Iris pigment epithelial cell (primary cell): ENCODE results near the gene APOBEC3H.

ENCODE experiments used
- DNase-seq: peaks from one replicate; pipeline ENCODE4 v3.0.0-alpha.2; 2011; ENCODE audit warnings: low read depth

APOBEC3H gene

GRCh38 chr22:39135092-39135896, 38.2 kb downstream of the APOBEC3H start:
- DNase-seq, result peak; percentile 20

GRCh38 chr22:39136317-39136716, 39.3 kb downstream of the APOBEC3H start:
- DNase-seq, result no peak

GRCh38 chr22:39138357-39138997, 41.4 kb downstream of the APOBEC3H start:
- DNase-seq, result no peak

- DNase-seq, result no peak
Measured at GRCh38 chr22:39139933-39140332, 42.9 kb downstream of the APOBEC3H start.

GRCh38 chr22:39142088-39142680, 45.1 kb downstream of the APOBEC3H start:
- DNase-seq, result no peak

- peak; percentile 43 for DNase-seq
Measured at GRCh38 chr22:39144101-39144767, 47.2 kb downstream of the APOBEC3H start.

- DNase-seq, result no peak
Measured at GRCh38 chr22:39146256-39147101, 49.4 kb downstream of the APOBEC3H start.

- no peak for DNase-seq
Measured at GRCh38 chr22:39147335-39148025, 50.4 kb downstream of the APOBEC3H start.

GRCh38 chr22:39148026-39148726, 51.1 kb downstream of the APOBEC3H start:
- DNase-seq, result no peak

GRCh38 chr22:39148727-39149535, 51.9 kb downstream of the APOBEC3H start:
- DNase-seq, result peak; percentile 47

- DNase-seq, result no peak
Measured at GRCh38 chr22:39149915-39150847, 53.1 kb downstream of the APOBEC3H start.

GRCh38 chr22:39150848-39151215, 53.8 kb downstream of the APOBEC3H start:
- no peak for DNase-seq

GRCh38 chr22:39151329-39151975, 54.4 kb downstream of the APOBEC3H start:
- DNase-seq, result no peak

- DNase-seq, result no peak
Measured at GRCh38 chr22:39152024-39152510, 55.0 kb downstream of the APOBEC3H start.

- peak; percentile 78 for DNase-seq
Measured at GRCh38 chr22:39152511-39153219, 55.6 kb downstream of the APOBEC3H start, which contains the start of gene CBX7. Gene CBX7, minus strand, starts transcription at chr22:39152680. Its CDS starts 236 bp downstream, at chr22:39152444.

- no peak for DNase-seq
Measured at GRCh38 chr22:39153220-39153717, 56.2 kb downstream of the APOBEC3H start.
